Fibroblast of mammary gland (primary cell): Measurements from ENCODE around the gene RPL18.

Experiments used
- DNase-seq: peaks from one replicate; pipeline ENCODE4 v3.0.0-alpha.2; 2010; ENCODE audit warnings: low read depth
- H3K4me3 ChIP-seq: 2 replicates; pipeline ENCODE4 v1.5.1; 2011; ENCODE audit warnings: low read depth, mild to moderate bottlenecking, low read length, moderate library complexity; ENCODE audit not compliant: control insufficient read depth
- CTCF ChIP-seq: conservative IDR thresholded peaks from 2 replicates; pipeline ENCODE4 v1.5.1; 2011; ENCODE audit warnings: low read depth, low read length, inconsistent platforms; ENCODE audit not compliant: control insufficient read depth, insufficient read depth

The RPL18 gene

GRCh38 chr19:48618278-48618915, 581 bp downstream of the RPL18 start:
- peak overlapping the region; percentile 100 for H3K4me3 ChIP-seq
- no peak for DNase-seq
- TF ChIP-seq CTCF, result no peak

GRCh38 chr19:48617146-48617937, 1.6 kb downstream of the RPL18 start:
- TF ChIP-seq CTCF, result peak; percentile 1
- peak overlapping the region; percentile 100 for H3K4me3 ChIP-seq
- no peak for DNase-seq

GRCh38 chr19:48616491-48617056, 2.4 kb downstream of the RPL18 start:
- TF ChIP-seq CTCF, result no peak
- peak overlapping the region; percentile 100 for H3K4me3 ChIP-seq
- DNase-seq, result no peak

- DNase-seq, result no peak
- H3K4me3 ChIP-seq, result no peak overlapping the region
- no peak for TF ChIP-seq CTCF
These were observed 2.9 kb downstream of the RPL18 start for GRCh38 chr19:48616041-48616436.

GRCh38 chr19:48615231-48616040, 3.5 kb downstream of the RPL18 start:
- H3K4me3 ChIP-seq, result no peak overlapping the region
- DNase-seq, result no peak
- TF ChIP-seq CTCF, result no peak

- no peak within 1 kb of the TSS for H3K4me3 ChIP-seq
- TF ChIP-seq CTCF, result no peak
- no peak for DNase-seq
These were observed 4.3 kb downstream of the RPL18 start, which contains the start of gene FAM83E for GRCh38 chr19:48614436-48615230. Gene FAM83E (minus strand): TSS chr19:48615076. CDS start chr19:48613372, 1,704 bp downstream.
